Kidney (tissue), 14 donors: ENCODE measurements around the gene PLA2R1. TPM values are rescaled to one million over a fixed set of nuclear protein-coding genes. Genes with fewer than 3 reads are reported as not detected.

Experiments used
- DNase-seq, 5 donors: peaks; one replicate each; pipeline ENCODE4 v3.0.0-alpha.2; 2013 to 2020
- FAIRE-seq: peaks from 2 replicates; lab custom pipeline; 2012; peaks lifted over from hg19 to GRCh38; lab: Jason Lieb, UNC
- H3K27ac ChIP-seq, 2 donors: one replicate each; pipeline ENCODE4 v1.7.0; 2013; ENCODE audit warnings: low read depth in 2 of 2, low read length in 2 of 2, inconsistent platforms in 1 of 2
- H3K27me3 ChIP-seq: one replicate; pipeline ENCODE4 v1.7.1; 2013; ENCODE audit warnings: low read length, inconsistent platforms; ENCODE audit not compliant: control insufficient read depth, insufficient read depth
- H3K36me3 ChIP-seq, 3 donors: one replicate each; pipeline versions ENCODE4 v1.7.0 to v1.7.1; 2013; ENCODE audit warnings: low read length in 3 of 3, control low read depth in 1 of 3, inconsistent platforms in 1 of 3; ENCODE audit not compliant: insufficient read depth in 3 of 3, control insufficient read depth in 2 of 3
- H3K4me1 ChIP-seq, 3 donors: one replicate each; pipeline versions ENCODE4 v1.7.0 to v1.7.1; 2013; ENCODE audit warnings: low read length in 3 of 3, inconsistent platforms in 1 of 3, low read depth in 1 of 3; ENCODE audit not compliant: control insufficient read depth in 2 of 3, insufficient read depth in 2 of 3
- H3K4me3 ChIP-seq, 3 donors: one replicate each; pipeline versions ENCODE4 v1.7.0 to v1.8.1; 2013; ENCODE audit warnings: low read length in 3 of 3, control low read depth in 1 of 3, inconsistent platforms in 1 of 3
- H3K9ac ChIP-seq, 3 donors: one replicate each; pipeline versions ENCODE4 v1.7.0 to v1.7.1; 2013; ENCODE audit warnings: low read length in 3 of 3, control low read depth in 1 of 3, inconsistent platforms in 1 of 3
- H3K9me3 ChIP-seq, 3 donors: one replicate each; pipeline versions ENCODE4 v1.7.0 to v1.7.1; 2013; ENCODE audit warnings: low read length in 3 of 3, control low read depth in 1 of 3, inconsistent platforms in 1 of 3; ENCODE audit not compliant: control insufficient read depth in 2 of 3, insufficient read depth in 1 of 3
- intact Hi-C: fragments of 100-400 bp; cut with DNase I; formaldehyde crosslinking; loops from one replicate; pipeline ENCODE4 v1.11.1; 2022
- polyA plus RNA-seq: library from polyadenylated mRNA; stranded (reverse); fragments of 350-450 nt; fragmentation: Illumina TruSeq; extraction: RNeasy Lipid Tissue Mini Kit (QIAGEN cat#74804); gene quantifications from one replicate; pipeline ENCODE4 v1.2.3, GENCODE V29; 2014; ENCODE audit warnings: low read depth, low replicate concordance; ENCODE audit not compliant: insufficient read depth
- total RNA-seq: library from RNA; stranded (reverse); fragmentation: NEBNext Ultra II Directional; extraction: Animal tissue kit (Norgen Biotek cat#: 25700); gene quantifications from one replicate; pipeline ENCODE4 v1.2.1, GENCODE V29; 2021
- TF ChIP-seq, protein P1 (sequence below): IDR thresholded peaks from 3 replicates; pipeline ENCODE4 v1.5.1; 2012; ENCODE audit warnings: mild to moderate bottlenecking, moderate library complexity, borderline replicate concordance; ENCODE audit not compliant: insufficient read depth; ENCODE audit errors: extremely low read depth
- donor health status: control.
- donor health status: control.
- donor health status: control.
- donor health status: control.
- donor health status: control.
- donor health status: DM: yes; HTN: yes; CAD: no.
- donor health status: Normal renal cell carcinoma (clear cell type).

Gene PLA2R1
- total and polyA plus RNA-seq, 2 donors from 2014 or later, result 6.6 to 71.9 TPM

DNA sequence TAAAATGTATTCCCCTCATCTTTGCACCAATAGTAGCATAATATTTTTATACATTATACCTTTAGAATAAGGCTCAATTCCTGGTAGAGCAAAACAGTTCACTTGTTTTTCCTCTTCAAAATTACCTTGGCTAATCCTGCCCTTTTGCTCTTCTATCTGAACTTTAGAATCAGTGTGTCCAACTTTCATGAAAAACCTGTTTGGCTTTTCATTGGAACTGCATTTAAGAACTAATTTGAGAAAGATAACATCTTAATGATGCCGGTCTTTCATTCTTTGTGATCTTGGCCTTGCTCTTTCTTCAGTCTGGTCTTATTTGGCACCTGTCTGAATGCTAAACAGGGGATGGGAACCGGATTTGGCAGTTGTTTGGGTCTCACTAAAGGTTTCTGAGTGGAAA is 151.5 kb downstream of the PLA2R1 start:
- intact Hi-C loops, result no loop called here
- no peak for FAIRE-seq

DNA sequence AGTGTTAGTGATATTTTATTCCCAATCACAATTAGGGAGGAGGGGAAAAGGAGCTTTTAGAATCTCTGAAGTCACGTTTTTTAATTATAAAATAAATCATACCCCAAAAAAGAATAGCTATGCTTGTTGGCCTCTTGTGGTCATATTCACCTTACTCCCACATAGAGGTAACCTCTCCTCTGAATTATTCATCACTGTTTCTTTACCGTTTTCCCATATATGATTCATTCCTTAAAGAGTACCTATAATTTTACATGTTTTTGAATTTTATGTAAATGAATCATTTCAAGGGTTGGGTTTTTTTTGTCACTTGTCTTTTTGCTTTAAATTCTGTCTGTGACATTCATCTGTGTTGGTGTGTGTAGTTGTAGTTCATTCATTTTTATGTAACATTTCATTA is 153.8 kb downstream of the PLA2R1 start:
- TF ChIP-seq, protein P1, sequence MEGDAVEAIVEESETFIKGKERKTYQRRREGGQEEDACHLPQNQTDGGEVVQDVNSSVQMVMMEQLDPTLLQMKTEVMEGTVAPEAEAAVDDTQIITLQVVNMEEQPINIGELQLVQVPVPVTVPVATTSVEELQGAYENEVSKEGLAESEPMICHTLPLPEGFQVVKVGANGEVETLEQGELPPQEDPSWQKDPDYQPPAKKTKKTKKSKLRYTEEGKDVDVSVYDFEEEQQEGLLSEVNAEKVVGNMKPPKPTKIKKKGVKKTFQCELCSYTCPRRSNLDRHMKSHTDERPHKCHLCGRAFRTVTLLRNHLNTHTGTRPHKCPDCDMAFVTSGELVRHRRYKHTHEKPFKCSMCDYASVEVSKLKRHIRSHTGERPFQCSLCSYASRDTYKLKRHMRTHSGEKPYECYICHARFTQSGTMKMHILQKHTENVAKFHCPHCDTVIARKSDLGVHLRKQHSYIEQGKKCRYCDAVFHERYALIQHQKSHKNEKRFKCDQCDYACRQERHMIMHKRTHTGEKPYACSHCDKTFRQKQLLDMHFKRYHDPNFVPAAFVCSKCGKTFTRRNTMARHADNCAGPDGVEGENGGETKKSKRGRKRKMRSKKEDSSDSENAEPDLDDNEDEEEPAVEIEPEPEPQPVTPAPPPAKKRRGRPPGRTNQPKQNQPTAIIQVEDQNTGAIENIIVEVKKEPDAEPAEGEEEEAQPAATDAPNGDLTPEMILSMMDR, result no peak
- DNase-seq (no peak), FAIRE-seq (no peak)
- H3K4me3 ChIP-seq, result no peak overlapping the region
- no peaks in the 10 kb centered on the region for H3K9me3 ChIP-seq
- H3K27ac ChIP-seq, result no peak overlapping the region
- H3K27me3 ChIP-seq, result no peaks in the 10 kb centered on the region
- peaks cover 0 to 3% (median 3%) of the 10 kb centered on the region in 3 donors for H3K4me1 ChIP-seq
- intact Hi-C loops, result no loop called here
- no peak overlapping the region for H3K9ac ChIP-seq
- no peaks in the 10 kb centered on the region for H3K36me3 ChIP-seq

More for the DNA sequence above, 151.5 kb downstream of the PLA2R1 start:
- no peak overlapping the region for H3K9ac ChIP-seq
- H3K4me1 ChIP-seq, result no peaks in the 10 kb centered on the region
- no peaks in the 10 kb centered on the region for H3K9me3 ChIP-seq
- TF ChIP-seq, protein P1, result no peak
- DNase-seq, result no peak
- no peaks in the 10 kb centered on the region for H3K36me3 ChIP-seq
- no peaks in the 10 kb centered on the region for H3K27me3 ChIP-seq
- H3K27ac ChIP-seq, result no peak overlapping the region
- H3K4me3 ChIP-seq, result no peak overlapping the region

DNA sequence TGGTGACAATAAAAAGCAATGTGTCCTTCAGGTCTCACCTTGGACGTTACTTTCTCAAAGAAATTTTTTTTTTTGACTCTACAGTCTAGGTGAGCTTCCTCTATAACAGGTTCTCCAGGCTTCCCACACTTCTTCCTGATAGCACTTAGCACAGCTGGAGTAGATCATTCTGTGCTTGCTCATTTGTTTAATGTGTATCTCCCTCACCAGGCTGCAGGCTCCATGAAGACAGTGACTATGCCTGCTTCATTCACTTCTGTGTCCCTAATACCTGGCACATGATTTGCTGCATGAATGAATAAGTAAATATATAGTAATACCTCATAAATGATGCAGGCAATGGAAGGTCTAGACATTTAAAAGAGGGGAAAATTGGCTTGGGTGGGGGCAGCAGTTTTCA is 154.5 kb downstream of the PLA2R1 start:
- intact Hi-C loops, result no loop called here
- no peaks in the 10 kb centered on the region for H3K36me3 ChIP-seq
- H3K27ac ChIP-seq, result no peak overlapping the region
- TF ChIP-seq, protein P1, result no peak
- no peak overlapping the region for H3K4me3 ChIP-seq
- no peaks in the 10 kb centered on the region for H3K27me3 ChIP-seq
- DNase-seq (no peak), FAIRE-seq (no peak)
- H3K9me3 ChIP-seq, result no peaks in the 10 kb centered on the region
- no peak overlapping the region for H3K9ac ChIP-seq
- peaks cover 0 to 6% (median 3%) of the 10 kb centered on the region in 3 donors for H3K4me1 ChIP-seq
